Activated T-cell treated with anti-CD3 and anti-CD28 coated beads for 4 hours (primary cell): ENCODE results near the gene SLC8A3.

Source experiments
- DNase-seq: peaks from one replicate; pipeline ENCODE4 v3.0.0-alpha.2; 2020

Gene SLC8A3

DNA sequence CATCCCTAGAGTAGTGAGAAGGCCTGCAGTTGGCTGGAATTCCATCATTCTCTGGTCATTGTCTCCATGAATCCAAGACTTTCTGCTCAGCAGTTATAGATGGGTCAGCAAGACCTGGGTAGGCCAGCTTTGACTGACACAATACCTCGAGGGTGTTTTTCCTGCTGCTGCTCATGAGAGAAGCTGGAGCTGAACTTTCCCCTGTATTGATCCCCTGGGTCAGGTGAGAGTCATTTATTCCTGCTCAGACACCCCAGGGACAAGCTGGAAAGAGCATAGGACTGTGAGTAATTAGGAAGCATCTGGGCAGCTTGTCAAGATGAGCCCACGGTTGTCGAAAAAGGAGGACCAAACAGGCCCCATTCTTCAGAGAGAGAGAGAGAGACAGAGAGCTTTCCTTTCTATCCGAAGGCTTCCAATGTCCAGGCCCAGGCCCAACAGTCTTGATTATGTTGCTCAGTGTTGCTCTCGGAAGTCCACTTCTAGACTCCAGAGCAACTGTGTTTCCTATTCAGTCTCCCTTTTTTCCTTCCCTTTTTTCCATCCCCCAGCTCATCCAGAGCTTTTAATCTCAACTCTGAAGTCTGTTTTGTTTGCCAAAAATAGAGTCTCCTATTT lies 131.1 kb downstream of the SLC8A3 start:
- DNase-seq, result no peak

DNA sequence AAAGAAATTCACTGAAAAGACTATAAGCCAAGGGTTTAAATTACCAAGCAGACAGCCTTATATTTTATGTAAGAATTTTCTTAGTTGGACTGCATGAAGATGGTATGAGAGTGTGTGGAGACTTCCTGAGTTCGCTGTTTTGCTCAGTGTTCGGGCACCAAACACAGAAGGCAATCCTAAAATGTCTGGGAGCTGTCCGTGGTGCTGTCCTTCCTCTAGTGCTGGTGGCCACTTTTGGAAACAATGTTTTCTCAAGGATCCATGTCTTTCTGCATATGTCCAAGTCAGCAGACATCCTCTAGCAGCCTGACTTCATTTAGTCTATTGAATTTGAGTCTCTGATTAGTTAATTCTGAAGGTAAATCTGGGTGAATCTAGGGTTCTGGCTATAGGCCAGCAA lies 135.8 kb downstream of the SLC8A3 start:
- no peak for DNase-seq

DNA sequence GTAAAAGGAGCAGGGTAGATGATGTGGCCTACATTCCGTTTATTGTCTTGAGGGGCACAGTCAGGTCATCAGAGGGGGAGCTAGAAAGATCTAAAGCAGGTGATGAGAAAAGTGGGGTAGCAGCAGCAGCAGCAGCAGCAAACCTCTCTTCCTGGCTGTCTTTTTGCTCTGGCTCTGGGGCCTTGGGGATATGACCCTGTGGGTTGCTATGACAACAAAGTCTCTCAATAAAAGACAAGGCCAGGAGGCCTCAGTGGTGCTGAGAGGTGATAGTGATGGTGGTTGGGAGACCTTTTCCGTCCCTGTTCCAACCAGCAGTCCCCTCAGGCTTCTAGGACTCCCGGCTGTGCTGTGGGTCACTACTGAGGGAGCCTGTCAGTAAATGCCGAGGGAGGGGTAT lies 138.6 kb downstream of the SLC8A3 start:
- DNase-seq, result no peak

DNA sequence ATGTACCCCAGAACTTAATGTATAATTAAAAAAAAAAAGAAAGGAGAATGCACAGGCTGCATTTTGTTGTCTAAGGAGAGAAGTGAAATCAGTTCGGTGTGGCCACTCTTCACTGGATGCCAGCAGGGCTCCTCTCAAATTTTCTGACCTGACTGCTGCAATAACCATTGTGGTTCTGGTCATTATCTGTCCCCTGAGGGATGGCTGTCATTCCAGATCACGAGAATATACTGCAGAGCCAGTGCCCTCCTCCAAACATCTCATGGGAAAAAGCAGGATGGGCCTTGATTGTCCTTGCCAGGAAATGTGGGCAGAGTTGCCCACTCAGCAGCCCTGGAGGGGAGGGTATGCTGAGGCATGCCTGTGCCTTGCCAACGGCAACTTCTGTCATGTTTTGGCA lies 139.1 kb downstream of the SLC8A3 start:
- no peak for DNase-seq

DNA sequence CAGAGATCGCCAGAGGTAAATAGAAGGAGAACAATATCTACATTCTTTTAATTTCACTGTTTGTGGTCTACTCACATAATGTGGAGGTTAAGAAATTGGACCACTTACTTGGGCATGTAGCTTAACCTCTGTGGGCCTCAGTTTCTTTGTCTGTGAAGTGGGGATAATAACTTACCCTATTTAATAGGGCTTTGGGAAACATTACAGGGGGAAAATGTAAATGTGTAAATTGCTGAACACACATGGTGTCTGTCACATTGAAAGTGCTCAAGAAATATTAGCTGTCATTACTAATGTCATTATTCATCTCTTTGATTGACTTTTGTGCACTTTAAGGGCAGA lies 140.5 kb downstream of the SLC8A3 start:
- no peak for DNase-seq

DNA sequence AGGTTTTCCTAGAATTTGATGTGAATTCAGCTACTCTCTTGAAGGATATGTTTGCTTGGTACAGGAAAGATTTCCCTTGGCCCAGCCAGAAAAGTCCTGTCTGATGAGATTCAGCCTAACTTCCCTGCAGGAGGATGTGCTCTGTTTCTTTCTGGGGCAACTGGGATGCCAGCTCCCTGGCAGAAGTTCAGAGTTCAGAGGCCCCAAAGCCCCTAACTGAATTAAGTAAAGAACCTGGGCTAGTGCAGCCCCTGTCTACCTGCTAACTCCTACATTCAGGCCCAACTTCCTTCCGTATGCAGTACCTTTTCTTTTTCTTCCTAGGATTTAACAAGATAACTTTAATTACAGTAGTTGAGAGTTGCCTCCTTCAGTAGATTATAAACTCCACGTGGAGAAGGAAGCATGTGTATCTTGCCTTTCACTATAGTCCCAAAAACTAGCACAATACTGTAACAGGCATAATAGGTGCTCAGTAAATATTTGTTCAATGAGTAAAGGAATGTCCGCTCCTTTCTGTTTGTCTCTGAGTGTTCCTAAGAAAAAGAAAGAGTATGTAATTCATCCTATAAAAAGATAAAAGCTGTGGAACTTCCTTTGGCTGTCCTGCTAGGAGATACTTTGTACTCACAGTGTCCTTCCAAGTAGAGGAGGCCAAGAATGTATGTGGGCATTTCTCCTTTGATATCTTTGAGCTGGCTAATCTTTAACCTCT lies 141.0 kb downstream of the SLC8A3 start:
- DNase-seq, result no peak

DNA sequence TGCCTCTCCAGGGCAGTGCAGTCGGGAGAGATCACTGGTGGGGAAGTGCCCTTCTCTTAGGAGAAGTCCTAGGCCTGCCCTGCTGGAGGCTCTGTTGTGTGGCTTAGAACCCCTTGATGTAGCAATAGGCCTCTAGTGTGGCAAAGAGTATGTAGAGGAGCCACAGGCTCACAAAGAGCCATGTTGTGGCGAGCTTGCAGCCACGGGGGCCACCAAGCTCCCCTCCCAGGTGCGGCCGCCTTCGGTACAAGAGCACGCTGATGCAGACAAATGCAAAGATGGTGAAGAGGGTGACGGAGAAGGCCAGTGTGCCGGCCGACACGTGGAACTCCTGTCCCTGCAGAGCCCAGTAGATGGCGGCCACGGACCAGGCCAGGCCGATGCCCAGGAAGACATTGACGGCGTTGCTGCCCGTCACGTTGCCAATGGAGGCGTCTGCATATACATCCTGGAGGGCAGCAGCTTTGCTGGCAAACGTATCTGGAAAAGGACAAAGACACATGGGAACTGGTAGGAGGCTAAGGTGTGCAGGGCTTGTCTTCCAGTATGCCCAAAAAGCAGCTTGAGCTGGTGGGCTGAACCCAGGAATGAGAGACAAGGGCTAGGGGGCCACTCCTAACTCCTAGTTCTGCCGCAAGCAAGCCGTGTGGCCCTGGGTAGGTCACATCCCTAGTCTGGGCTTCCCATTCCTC lies 142.8 kb downstream of the SLC8A3 start:
- no peak for DNase-seq

DNA sequence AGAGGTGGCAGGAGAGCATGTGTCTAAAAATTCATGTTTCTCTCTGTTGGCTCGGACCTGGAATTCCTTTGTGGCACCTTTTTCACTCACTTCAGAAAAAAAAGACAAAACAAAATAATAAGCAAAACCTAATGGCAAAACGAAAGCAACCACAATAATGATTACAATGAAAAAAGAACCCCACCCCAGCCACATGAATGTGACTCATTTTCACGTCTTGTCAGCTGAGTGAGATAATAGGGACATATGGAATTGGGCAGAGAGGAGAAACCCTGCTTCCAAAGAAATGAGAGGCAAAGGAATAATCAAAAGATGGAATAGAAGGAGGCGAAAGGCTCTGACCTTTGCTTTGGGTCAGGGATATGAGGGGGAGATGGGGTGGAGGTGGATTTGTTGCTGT lies 143.4 kb downstream of the SLC8A3 start:
- DNase-seq, result no peak

DNA sequence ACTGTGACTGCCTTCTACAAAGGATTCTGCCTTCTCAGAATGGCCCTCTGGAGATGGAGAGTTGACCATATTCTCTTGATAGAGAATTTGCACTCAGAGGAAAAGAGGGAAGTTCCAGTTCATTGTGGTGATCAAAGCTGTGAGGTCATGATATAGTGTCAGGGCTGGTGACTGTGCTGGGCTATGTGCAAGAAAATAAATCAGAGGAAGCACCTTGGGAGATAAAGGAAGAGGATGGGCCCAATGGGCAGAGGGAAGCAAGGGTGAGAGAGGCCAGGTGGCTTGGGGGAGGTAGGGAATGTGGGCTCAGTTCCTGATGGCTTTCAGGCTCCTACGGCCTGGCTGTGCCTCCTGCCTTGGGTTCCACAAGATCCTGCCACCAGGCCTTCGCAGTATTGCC lies 145.8 kb downstream of the SLC8A3 start:
- no peak for DNase-seq

DNA sequence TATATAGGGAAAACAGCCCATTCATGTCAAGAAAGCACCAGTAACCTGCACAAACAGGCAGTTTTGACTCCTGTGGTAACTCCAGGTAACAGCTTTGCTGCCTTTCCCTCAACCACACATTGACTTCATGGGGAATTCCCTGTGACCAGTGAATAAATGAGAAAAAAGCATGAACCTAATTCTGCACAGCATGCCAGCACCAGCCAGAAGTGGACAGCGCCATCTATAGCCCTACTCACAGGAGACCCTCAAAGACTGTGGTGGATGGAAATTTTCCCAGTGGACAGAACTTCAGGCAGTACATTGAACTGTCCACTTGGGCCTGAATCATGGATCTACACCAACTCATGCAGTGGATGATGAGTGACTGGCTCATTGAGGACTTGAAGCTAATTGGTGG lies 152.1 kb downstream of the SLC8A3 start:
- DNase-seq, result no peak

DNA sequence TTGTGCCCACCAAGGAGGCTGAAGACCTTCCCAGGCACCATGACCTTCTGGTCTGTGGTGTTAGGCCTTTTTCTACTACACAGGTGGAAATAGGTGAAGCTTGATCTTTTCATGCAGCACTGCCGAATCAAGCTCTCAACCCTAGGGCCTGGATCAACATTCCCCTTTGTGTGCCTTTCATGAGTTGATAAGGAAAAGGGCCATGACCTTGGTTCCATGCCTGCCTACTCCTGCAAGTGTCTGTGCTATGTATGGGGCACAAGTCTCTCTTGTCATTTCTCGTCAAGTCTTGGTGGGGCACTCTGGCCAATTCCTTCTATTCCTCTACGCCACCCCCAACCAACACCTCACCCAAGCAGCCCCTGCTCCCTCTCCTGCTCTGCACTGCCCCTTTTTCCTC lies 154.5 kb downstream of the SLC8A3 start:
- no peak for DNase-seq

DNA sequence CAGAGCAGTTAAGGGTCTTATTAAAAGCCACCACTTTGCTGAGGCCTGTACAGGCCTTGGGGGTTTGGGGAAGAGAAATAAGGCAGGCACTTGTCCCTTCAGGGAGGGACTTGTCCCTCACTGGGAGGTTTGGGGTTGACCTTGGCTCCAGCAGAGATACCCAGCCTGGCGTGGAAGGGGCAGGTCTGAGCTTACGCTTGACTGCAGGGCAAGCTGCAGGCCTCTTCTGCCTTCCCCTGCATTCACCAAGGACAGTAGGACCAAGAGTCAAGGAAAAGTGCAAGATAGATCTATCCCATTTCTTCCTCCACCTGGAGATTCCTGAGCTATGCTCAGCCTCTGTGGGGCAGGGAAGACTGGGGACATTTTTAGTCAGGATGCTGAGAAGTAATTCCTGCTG lies 155.2 kb downstream of the SLC8A3 start:
- no peak for DNase-seq

DNA sequence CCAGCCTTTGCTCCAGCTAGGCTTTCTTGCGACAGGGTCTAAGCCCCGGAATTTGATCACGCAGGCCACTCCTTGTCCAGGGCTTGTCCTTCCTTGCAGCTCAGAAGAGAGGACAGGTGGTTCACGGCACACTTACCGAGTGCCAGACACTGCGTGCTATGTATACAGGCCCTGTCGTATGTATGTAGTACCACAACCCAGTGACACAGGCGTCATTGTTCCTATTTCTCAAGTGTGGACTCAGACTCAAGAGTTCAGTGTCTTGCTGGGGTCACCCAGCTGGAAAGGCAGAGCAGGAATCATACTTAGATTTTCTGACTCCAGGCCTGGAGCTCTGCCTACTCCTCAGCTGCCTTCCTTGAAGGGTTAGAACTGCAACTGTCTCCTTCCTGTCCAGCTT lies 155.6 kb downstream of the SLC8A3 start:
- no peak for DNase-seq

DNA sequence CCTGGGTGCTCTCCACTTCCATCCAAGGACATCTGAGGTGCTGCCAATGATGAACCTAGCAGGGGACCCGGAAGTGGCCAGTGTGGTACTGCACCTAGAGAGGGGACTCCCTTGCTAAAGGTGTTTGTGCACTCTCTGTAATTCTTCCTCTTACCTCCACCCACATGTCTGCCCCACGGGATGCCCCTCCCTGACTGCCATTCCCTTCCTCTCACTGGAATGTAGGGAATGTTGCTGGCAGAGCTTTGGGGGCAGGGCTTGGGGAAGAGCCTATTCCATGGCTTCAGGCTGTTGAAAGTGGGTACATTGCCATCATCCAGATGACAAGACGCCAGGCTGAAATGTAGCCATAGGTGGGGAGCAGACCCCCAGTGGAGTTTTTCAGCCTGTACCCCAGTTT lies 156.3 kb downstream of the SLC8A3 start:
- no peak for DNase-seq

DNA sequence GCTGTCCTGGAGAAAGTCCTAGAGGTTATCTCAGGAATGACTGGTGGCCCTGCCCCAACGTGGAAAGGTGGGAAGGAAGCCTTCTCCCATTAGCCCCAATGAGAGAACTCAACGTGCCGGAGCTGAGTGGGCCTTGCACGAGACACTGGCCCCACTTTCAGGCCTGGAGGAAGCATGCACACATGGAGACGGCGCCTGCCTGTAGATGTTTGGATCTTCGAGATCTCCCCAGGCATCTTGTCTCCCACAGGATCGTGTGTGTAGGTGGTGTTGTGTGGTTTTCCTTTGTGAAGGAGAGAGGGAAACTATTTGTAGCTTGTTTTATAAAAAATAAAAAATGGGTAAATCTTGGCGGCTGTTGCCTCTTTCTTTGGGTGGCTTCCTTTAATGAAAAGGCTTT lies 156.7 kb downstream of the SLC8A3 start:
- no peak for DNase-seq

DNA sequence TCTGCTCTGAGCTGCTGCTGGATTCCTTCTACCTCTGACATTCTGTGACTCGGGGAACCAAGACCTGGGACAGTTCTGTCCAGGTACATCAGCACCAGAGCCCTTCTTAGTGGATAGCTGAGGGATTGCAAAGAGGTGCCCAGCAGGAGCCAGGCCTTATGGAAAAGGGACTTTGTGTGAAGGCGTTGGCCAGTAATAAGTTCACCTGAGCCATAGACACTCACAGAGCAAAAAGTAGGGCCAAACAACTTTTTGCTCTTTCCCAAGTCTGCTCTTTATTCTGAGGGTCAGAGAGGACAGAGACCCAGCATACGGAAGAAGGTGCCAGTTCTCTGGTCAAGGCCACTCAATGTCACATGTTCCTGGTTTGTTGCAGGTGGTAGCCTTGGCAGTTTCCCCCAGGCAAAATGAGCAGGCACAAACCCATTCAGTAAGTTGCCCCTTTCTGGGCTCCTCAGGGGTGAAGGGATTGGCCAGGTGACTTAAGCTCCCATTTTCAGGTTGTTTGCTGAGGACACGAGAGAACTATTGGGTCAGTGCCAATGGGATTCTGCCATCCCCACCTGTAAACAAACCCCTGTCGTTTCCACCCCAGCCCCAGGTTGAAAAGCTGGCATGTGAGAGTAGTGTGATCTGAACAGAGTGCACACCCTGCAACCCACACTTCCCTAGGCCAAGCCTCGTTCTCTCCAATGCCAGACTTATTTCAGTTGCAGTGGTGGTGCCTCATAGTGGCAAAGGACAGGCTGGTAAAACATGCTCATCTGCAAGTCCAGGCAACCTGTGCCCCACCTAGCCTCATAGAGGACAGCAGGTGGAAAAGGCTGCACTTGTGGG lies 159.2 kb downstream of the SLC8A3 start:
- DNase-seq, result no peak

DNA sequence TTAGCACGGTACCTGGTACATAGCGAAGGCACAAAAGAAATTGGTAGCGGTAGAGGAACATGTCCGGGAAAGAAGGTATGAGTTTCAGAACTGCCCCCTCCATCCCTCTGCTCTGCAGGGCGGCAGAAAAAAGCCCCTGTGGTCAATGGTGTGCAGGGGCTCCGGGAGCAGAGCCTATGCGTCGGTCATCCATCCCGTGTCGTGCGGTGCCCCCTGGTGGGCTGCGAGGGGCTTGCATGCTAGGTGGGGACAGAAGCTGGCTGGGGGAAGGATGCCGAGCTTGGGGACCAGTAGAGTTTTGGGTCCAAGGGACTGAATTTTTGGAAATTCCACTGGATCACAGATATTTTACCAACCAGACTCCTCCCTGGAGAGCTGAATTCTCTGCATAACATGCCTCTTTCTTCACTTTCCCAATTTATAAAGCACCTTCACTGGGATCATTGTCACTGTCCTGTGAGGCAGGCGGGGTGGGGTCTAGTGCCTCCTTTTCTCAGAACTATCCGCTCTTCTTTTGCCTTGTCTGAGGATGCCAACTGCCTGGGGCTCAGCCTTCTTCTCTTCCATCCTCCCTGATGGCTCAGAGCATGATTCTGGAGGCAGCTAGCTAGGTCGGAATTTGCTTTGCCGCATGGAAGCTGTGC lies 160.8 kb downstream of the SLC8A3 start:
- peak; percentile 40 for DNase-seq

DNA sequence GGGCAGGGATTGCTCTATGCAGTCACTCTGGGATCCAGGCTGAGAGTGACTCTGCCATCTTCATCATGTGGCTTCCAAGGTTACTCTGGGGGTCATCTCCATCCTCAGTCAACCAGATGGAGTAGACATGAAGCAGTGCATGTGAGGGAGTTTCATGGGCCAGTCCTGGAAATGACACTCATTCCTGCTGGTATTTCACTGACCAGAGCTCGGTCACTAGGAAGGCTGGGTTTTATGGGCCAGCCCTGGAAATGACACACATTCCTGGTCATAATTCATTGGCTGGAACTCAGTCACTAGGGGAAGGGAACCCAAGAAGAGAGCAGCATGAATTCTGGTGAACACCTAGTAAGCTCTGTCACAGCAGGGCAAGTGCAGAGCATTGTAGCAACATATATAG lies 164.9 kb downstream of the SLC8A3 start:
- no peak for DNase-seq

DNA sequence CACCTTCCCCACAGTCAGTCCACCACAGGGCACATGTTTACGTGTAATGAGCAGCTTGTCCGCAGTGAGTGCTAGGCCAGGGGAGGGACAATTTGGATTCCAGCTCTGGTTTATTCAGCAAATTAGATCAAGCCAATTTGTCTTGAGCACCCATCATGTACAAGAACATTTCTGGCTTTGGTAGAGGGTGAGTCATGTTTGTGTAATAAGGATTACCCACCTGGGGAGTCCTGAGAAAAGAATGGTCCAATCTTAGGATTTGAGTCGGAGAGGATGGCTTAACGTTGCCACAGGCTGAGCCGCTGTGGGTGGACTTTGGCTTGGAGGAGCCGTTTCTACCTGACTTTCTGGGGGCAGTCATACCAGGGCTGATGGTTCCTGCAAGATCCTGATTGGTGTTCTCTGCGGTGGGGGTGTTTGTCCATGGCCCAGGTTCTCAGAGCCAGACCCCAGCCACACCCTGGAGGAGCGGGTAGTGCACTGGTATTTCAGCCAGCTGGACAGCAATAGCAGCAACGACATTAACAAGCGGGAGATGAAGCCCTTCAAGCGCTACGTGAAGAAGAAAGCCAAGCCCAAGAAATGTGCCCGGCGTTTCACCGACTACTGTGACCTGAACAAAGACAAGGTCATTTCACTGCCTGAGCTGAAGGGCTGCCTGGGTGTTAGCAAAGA lies 165.8 kb downstream of the SLC8A3 start:
- no peak for DNase-seq

DNA sequence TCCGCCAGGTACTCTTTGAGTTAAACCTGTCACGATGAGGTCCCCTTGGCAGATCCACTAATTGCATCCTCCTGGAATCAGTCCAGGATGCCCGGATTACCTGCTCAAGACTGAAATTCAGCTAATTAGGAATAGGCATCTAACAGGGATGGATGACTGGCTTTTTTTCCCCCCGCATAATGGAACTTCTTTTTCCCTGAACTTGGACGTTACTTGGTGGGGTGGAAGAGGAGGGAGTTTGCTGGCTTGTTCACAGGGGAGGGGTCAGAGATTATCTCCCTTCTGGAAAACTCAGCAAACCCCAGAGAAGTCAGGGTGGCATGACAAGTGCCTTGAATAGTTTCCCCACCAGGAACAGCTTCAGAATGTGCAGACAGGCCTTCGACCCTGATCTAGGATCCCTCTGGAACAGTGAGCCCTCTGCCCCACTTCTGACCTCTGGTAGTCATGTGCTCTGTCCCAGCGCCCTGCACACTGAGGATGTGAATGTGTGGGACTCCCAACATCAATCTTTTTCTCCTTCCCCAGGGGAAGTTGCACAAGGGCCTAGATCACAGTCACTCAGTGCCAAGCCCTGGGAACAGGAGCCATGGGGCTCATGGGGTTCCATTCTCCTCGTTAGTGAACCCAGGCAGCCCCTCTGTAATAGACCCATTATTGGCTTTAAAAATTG lies 167.1 kb downstream of the SLC8A3 start:
- DNase-seq, result no peak

DNA sequence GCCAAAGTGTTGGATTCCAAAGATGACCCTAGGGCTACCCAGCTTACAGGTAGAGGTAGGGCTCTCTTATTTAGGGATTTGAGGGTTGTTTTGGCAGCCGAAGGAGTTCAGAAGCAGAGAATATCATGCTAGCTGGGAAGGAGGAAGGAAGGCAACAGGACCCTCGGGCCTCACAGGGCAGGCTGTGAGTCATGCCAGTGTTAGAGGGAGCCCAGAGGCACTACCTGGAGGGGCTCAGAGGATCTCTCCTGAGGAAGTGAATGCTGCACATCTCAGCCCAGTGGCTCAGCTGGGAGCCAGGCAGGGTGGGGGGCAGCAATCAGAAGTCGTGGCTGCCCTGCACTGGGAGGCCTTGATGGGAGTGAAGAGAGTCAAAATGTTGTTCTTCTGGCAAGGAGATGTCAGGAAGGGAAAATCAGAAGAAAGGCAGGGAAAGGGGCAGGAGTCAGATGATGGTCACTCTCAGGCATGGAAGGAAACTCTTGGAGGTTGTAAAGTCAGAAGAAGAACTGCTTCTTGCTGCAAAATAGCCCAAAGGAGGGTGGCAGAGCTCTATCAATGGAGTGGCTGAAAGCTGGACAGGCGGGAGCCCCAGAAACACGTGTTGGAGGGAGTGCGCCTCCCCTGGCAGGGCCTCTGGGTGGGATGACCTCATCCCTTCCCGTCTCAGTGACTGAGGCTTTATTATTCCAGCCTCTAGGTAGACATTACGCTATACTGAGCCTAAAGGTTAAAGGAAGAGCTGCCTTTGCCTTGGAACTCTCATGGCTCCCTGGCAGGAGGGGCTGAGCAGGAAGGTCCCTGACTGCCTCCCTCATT lies 168.2 kb downstream of the SLC8A3 start:
- DNase-seq, result no peak
